Left hindlimb (tissue), 1 donor: ENCODE results near the gene SORCS1.

Source experiments
- DNase-seq: peaks from one replicate; pipeline ENCODE4 v3.0.0-alpha.2; 2018

The SORCS1 gene

GRCh38 chr10:106982268-106982667 lies 182.2 kb downstream of the SORCS1 start:
- no peak for DNase-seq

DNA sequence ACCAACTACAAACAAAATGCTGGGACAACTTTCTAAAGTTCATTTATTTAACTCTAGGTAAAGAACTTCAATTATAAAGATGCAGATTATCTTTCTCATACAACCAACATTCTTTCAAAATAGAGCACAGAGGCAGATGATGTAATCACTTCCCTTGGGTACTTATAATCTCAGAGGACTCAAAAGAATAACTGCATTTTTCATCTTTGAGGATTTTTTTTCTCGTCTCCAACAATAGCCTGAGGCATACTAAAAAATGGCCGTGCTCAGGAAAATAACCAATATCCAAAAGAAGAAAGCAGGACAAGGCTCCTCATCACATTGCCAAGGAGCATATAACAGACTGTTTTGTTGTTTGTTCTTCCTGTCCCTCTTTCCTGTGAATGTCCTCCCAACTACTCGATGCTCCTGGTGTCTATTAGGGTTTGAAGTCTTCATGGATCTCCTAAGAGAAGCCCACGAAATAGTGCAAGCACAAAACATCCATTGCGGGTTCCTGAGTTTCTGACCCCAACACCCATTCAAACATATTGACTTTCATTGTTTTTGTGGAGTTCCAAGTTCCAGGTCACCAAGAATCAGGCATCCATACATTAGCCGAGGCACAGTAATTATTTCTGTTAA lies 182.9 kb downstream of the SORCS1 start:
- DNase-seq = no peak

- no peak for DNase-seq
Measured at GRCh38 chr10:106980495-106981451, 183.7 kb downstream of the SORCS1 start.

DNA sequence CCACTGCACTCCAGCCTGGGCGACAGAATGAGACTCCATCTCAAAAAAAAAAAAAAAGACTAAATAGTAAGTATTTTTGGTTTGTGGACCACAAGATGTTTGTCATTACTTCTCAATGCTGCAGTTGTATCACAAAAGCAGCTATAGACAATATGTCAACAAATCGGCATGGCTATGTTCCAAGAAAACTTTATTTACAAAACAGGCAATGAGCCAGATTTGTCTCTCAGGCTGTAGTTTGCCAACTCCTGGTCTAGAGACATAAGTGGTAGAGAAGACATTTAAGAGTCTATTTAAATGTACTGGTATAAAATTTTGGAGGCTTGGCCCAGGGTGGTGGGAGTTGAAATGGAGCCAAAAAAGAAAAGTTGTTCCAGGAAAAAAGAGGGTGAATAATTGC lies 185.8 kb downstream of the SORCS1 start:
- no peak for DNase-seq

- no peak for DNase-seq
Measured at GRCh38 chr10:106973716-106974115, 190.8 kb downstream of the SORCS1 start.

DNA sequence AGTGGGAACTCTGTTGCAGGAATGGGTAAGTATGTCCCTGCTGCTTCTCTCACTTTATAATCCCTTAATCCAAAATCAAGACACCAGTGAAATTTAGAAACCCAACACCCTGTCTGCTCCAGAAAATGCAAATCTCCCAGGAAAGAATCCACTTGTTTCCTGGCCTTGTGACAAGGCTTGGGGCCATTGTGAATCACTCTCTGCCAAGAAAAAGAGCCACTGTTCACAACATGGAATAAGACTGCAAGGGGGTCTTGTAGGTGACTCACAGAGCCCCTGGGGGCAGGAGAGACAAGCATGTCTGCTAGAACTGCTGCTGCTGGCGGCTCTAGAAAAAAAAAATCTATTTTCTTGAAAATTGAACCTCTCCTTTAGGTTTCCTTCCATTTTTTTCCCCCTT lies 191.2 kb downstream of the SORCS1 start:
- DNase-seq = no peak

DNA sequence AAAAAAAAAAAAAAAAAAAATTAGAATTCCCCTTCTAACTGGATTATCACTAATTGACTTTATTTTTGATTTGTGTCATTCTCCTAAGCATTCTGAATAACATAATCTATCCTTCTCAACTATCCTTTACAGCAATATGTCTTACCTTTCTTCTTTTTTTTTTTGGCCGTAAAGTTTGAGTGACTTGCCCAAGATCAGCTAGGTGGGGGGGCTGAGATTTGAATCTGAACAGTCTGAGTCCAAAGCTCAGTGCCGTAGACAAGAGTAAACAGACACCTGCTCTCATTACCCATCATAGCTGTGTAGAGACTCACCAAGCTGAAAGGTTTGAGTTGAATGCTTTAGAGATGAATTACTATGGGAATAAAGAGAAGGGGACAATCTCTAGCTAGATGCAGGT lies 192.1 kb downstream of the SORCS1 start:
- no peak for DNase-seq

DNA sequence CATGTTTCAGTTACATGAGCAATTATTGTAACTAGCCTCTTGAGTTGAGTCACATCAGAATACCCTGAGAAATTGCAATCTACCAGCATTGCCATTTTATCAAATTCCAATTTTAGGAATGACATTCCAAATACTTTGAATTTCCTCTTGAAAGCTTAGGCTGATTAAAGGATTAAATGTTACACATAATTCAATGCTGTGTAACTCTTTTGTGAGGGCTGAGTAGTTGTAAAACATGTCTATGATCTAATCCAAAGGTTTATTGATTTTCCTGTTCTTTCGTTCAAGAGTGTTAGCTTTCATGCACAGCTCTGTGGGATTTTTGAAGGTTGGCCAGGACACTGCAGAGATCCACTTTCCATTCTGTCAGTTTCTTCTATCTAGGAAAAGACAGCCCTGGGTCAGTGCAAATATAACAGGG lies 193.1 kb downstream of the SORCS1 start:
- DNase-seq = no peak

DNA sequence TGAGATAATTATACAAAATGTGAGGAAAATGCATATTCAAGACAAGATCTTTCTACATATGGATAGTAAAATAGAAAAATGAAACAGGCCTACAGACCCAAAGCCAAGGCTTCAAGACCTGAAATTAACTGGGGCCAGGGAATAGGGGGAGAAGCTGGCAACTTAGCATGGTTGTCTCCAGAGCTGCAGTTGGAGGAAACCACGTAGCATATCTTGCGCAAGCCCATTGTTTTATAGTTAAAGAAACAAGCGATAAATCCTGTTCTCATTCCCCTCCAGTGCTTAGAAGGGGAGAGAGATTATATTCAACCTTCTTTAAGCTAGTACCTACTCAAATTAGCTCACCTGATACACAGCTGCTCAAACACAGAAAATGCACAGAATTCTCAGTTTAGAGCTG lies 197.1 kb downstream of the SORCS1 start:
- no peak for DNase-seq

DNA sequence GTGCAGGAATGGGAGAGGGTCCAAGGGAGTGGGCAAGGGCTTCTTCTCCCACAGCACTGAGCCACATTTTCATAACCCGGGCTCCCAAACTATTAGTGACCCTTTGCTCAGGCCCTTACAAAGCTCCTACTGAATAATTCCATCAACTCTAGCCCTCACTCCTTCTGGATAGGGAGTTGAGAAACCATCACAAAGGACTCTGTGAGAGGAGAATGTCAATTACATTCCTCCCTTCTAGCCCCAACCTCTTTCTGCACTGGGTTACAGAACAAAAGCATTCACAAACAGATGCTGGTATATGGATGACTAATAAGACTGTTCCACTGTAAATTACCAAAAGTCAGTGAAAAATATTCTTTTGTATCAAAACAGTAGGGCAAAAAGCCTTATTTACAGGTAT lies 203.7 kb downstream of the SORCS1 start:
- no peak for DNase-seq

DNA sequence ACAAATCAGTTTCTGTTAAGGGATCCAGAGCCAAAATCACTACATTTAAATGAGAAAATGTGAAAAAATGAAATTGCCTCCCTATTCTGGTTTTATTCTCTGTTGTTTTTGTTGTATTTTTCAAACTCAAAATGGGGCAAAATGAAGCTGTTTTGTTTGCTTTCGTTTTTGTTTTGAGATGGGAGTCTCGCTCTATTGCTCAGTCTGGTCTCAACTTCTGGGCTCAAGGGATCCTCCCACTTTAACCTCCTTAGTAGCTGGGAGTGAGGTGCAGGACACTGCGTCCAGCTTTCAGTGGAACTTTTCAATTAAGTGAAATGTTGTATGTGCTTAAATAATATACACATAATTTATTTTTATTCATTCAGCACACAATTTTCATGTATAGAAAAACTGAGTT lies 205.0 kb downstream of the SORCS1 start:
- no peak for DNase-seq

GRCh38 chr10:106958589-106959361 lies 205.7 kb downstream of the SORCS1 start:
- DNase-seq = no peak

DNA sequence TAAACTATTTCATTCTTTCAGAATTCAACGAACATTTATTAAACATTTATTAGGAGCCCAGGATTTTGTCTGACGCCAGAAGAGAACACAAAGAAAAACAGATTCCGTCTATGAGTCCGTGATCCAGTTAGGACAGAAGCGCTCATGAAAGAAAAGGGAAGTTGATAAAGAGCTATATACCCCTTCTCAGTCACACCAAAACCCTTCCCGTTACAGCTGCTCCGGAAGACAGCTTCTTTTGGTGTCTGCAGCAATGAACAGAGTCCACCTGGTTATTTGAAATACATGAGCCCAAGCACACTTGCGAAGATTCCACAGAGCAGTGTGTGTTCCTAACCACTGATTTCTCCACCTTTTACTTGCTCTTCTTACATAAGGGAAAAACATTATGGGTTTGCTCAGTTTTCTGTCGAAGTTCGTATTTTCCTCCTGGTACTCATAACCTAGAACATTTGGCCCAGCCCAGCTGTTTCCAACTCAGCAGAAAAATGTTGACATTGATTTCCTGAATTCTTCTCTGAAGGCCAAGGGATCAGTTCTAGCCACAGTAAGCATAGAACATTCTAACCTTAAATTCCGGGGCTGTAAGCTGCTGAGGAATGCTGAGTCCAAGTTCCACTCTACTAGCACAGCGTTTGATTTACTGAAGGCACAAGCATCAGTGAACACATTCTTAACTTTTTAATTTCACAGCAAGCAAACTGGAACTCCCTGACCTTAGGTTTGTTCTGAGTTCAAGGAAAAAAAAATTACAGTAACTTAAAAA lies 206.5 kb downstream of the SORCS1 start:
- DNase-seq = no peak

GRCh38 chr10:106956216-106956915 lies 208.1 kb downstream of the SORCS1 start:
- DNase-seq = no peak

GRCh38 chr10:106955133-106955532 lies 209.4 kb downstream of the SORCS1 start:
- no peak for DNase-seq

- DNase-seq = no peak
Measured at GRCh38 chr10:106952033-106952432, 212.5 kb downstream of the SORCS1 start.

GRCh38 chr10:106949680-106950478 lies 214.6 kb downstream of the SORCS1 start:
- DNase-seq = no peak

DNA sequence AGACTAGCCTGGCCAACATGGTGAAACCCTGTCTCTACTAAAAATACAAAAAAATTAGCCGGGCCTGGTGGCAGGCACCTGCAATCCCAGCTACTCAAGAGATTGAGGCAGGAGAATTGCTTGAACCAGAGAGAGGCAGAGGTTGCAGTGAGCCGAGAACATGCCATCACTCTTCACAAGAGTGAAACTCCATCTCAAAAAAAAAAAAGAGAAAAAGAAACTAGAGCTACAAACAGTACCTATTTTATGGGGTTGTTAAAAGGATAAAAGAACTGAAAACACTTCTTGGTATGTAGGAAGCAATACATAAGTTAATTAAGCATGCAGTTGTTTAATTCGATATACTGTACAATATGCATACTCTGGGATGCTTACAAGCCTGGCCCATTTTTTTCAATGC lies 216.9 kb downstream of the SORCS1 start:
- DNase-seq = no peak

DNA sequence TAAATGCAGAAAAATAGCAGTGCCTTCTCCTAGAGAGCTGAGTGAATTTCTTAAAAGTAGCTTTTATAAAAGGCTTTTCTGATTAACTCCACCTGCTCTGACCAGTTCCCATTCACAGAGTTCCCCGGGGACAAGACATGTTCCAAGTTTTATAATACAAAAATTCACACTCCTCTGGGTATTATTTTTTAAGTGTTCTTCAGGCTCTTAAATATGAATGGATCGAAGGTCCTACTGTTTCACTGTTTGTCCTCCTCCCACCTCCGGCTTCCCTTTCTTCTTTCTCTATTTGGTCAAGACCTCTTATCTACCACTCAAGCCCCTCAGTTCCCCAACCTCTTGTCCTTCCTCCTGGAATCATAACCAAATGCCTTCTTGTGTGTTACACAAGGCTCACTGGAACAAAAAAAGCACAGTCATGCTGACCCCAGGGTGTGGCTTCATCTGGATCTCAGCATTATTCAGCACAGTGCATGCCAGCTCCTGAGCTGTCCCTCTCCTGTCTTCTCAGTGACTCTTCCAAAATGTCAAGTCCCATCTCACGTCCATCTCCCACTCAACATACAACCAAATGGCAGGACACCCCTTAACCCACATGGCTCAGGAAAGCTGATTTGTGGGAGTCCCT lies 222.4 kb downstream of the SORCS1 start:
- no peak for DNase-seq

GRCh38 chr10:106941297-106942034 lies 223.0 kb downstream of the SORCS1 start:
- DNase-seq = no peak
